ENCODE data around the gene ABCG1.

- TF ChIP-seq CTCF (IDR thresholded peaks at IDR 0.05) (no peak), POLR2A (IDR thresholded peaks at IDR 0.05) (no peak)
Measured at GRCh38 chr21:42174173-42174572, 44.8 kb upstream of the ABCG1 start.

All from Peyer's patch (tissue), 4 donors.